Thoracic aorta (tissue), 2 donors: ENCODE results near the gene SLC6A1. TPM values are rescaled to one million over a fixed set of nuclear protein-coding genes. Genes with fewer than 3 reads are reported as not detected.

Experiments
- ATAC-seq: fragments of 150-250 bp; one replicate; pipeline ENCODE4 v1.8.0; 2017; ENCODE audit warnings: low read depth; ENCODE audit not compliant: insufficient number of reproducible peaks, low FRiP score
- DNase-seq: peaks from one replicate; pipeline ENCODE4 v3.0.0-alpha.2; 2020; ENCODE audit warnings: low spot score
- H3K27ac ChIP-seq, 2 donors: fragments of 200-600 bp; sonication (generic); 1 replicate in 1 of 2; 2 replicates in 1 of 2; pipeline ENCODE4 v1.5.1; 2016; ENCODE audit warnings: mild to moderate bottlenecking in 2 of 2, moderate library complexity in 2 of 2
- H3K27me3 ChIP-seq: fragments of 200-600 bp; sonication (generic); replicated peaks from 2 replicates; pipeline ENCODE4 v1.6.0; 2016; ENCODE audit warnings: mild to moderate bottlenecking; ENCODE audit not compliant: insufficient read depth
- H3K36me3 ChIP-seq: fragments of 200-600 bp; sonication (generic); one replicate; pipeline ENCODE4 v1.5.1; 2016
- H3K4me1 ChIP-seq, 2 donors: fragments of 200-600 bp; sonication (generic); 1 replicate in 1 of 2; 2 replicates in 1 of 2; pipeline versions ENCODE4 v1.5.1 to v1.6.0; 2016; ENCODE audit warnings: low read depth in 2 of 2, mild to moderate bottlenecking in 1 of 2; ENCODE audit not compliant: control insufficient read depth in 1 of 2
- H3K4me3 ChIP-seq: fragments of 200-600 bp; sonication (generic); 2 replicates; pipeline ENCODE4 v1.5.1; 2016; ENCODE audit warnings: mild to moderate bottlenecking
- H3K9me3 ChIP-seq: fragments of 200-600 bp; sonication (generic); 2 replicates; pipeline ENCODE4 v1.5.1; 2016
- total RNA-seq, 2 donors: library from RNA; depleted of rRNA; stranded (reverse); fragments of >200 nt; gene quantifications; one replicate each; pipeline versions ENCODE4 v1.1.0 to v1.2.3, GENCODE V29; 2016
- TF ChIP-seq, protein P1 (sequence below): fragments of 200-600 bp; sonication (generic); IDR thresholded peaks from one replicate; pipeline ENCODE4 v1.5.1; 2019; ENCODE audit warnings: antibody characterized with exemption

Gene SLC6A1
- total RNA-seq, 2 donors from 2014 or later = 1.2 to 4.6 TPM

- TF ChIP-seq, protein P1, sequence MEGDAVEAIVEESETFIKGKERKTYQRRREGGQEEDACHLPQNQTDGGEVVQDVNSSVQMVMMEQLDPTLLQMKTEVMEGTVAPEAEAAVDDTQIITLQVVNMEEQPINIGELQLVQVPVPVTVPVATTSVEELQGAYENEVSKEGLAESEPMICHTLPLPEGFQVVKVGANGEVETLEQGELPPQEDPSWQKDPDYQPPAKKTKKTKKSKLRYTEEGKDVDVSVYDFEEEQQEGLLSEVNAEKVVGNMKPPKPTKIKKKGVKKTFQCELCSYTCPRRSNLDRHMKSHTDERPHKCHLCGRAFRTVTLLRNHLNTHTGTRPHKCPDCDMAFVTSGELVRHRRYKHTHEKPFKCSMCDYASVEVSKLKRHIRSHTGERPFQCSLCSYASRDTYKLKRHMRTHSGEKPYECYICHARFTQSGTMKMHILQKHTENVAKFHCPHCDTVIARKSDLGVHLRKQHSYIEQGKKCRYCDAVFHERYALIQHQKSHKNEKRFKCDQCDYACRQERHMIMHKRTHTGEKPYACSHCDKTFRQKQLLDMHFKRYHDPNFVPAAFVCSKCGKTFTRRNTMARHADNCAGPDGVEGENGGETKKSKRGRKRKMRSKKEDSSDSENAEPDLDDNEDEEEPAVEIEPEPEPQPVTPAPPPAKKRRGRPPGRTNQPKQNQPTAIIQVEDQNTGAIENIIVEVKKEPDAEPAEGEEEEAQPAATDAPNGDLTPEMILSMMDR = no peak
- Histone ChIP-seq H3K36me3 (no peaks in the 10 kb centered on the region), H3K4me3 (no peak overlapping the region), H3K9me3 (no peaks in the 10 kb centered on the region), H3K4me1 (no peaks in the 10 kb centered on the region), H3K27me3 (no peaks in the 10 kb centered on the region), H3K27ac (no peak overlapping the region)
- ATAC-seq (no peak), DNase-seq (no peak)
Measured at GRCh38 chr3:11045536-11045935, 53.0 kb downstream of the SLC6A1 start.

GRCh38 chr3:11047500-11047899 lies 55.0 kb downstream of the SLC6A1 start:
- no peaks in the 10 kb centered on the region for H3K9me3 ChIP-seq
- H3K4me1 ChIP-seq = no peaks in the 10 kb centered on the region
- no peaks in the 10 kb centered on the region for H3K36me3 ChIP-seq
- DNase-seq = no peak
- TF ChIP-seq, protein P1 = no peak
- H3K4me3 ChIP-seq = no peak overlapping the region
- H3K27me3 ChIP-seq = no peaks in the 10 kb centered on the region
- no peak for ATAC-seq
- H3K27ac ChIP-seq = no peak overlapping the region

DNA sequence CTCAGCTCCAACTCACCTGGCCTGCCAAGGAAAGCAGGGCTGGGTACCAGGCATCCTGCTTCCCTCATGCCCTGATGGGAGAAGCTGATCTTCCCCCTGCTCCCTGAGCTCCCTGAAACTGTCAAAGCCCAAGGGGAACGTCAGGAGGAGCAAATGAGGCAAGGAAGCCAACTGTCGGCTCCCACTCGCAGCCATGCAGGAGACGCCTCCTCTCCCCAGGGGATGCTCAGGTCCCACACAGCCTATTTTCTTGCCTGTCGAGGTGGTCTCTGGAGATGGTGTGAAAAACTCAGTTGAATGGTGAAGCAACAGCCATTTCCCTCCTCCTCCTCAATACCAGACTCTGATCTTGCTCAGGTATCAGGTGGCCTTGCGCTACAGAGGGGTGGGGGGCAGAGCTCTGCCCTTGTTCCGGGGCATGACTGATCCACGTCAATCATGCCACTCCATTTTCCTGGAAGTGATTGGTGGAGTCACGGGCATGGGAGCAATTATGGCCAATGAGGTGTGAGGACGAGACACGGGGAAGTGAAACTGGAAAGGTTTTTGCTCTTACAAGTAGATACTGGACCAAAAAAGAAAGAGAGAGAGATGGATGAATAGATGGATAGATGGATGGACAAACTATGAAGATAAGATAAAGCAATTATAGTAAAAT lies 58.2 kb downstream of the SLC6A1 start:
- no peak for DNase-seq
- H3K27me3 ChIP-seq = no peaks in the 10 kb centered on the region
- H3K4me3 ChIP-seq = no peak overlapping the region
- no peaks in the 10 kb centered on the region for H3K9me3 ChIP-seq
- H3K4me1 ChIP-seq = no peaks in the 10 kb centered on the region
- ATAC-seq = no peak
- TF ChIP-seq, protein P1 = no peak
- H3K36me3 ChIP-seq = no peaks in the 10 kb centered on the region
- no peak overlapping the region for H3K27ac ChIP-seq

GRCh38 chr3:11053926-11054503 lies 61.5 kb downstream of the SLC6A1 start:
- no peaks in the 10 kb centered on the region for H3K36me3 ChIP-seq
- no peaks in the 10 kb centered on the region for H3K4me1 ChIP-seq
- H3K9me3 ChIP-seq = no peaks in the 10 kb centered on the region
- TF ChIP-seq, protein P1 = no peak
- H3K27me3 ChIP-seq = no peaks in the 10 kb centered on the region
- ATAC-seq (no peak), DNase-seq (no peak)
- H3K27ac ChIP-seq = no peak overlapping the region
- no peak overlapping the region for H3K4me3 ChIP-seq

- ATAC-seq (no peak), DNase-seq (no peak)
- H3K27me3 ChIP-seq = no peaks in the 10 kb centered on the region
- no peak overlapping the region for H3K4me3 ChIP-seq
- H3K9me3 ChIP-seq = no peaks in the 10 kb centered on the region
- H3K36me3 ChIP-seq = no peaks in the 10 kb centered on the region
- no peak overlapping the region for H3K27ac ChIP-seq
- TF ChIP-seq, protein P1 = no peak
- H3K4me1 ChIP-seq = no peaks in the 10 kb centered on the region
Measured at GRCh38 chr3:11054739-11055438, 62.3 kb downstream of the SLC6A1 start.
